Activated CD8-positive, alpha-beta memory T cell treated with anti-CD3 and anti-CD28 coated beads, Interleukin-2, amount 50 U/mL, for 1 hour (primary cell): ENCODE results near the gene TENM4.
"Not testable (repeated sequence)": the region's sequence is repeated elsewhere in the genome, so short reads cannot be mapped to it uniquely, and the experiment has no call there.

Source experiments
- DNase-seq: peaks from one replicate; pipeline ENCODE4 v3.0.0-alpha.2; 2020; ENCODE audit errors: extremely low read depth

Gene TENM4

GRCh38 chr11:78645226-78646202, 795.3 kb downstream of the TENM4 start:
- no peak for DNase-seq

GRCh38 chr11:78643676-78644056, 797.2 kb downstream of the TENM4 start:
- DNase-seq: no peak

GRCh38 chr11:78642979-78643675, 797.7 kb downstream of the TENM4 start:
- DNase-seq: no peak

GRCh38 chr11:78641541-78641940, 799.3 kb downstream of the TENM4 start:
- no peak for DNase-seq

GRCh38 chr11:78638704-78639380, 802.0 kb downstream of the TENM4 start:
- no peak for DNase-seq

- DNase-seq: not testable (repeated sequence)
These were observed 803.3 kb downstream of the TENM4 start for GRCh38 chr11:78637527-78637926.

- no peak for DNase-seq
These were observed 804.9 kb downstream of the TENM4 start for GRCh38 chr11:78635814-78636506.

GRCh38 chr11:78633516-78634310, 807.1 kb downstream of the TENM4 start:
- DNase-seq: no peak

GRCh38 chr11:78630561-78631303, 810.1 kb downstream of the TENM4 start:
- no peak for DNase-seq

GRCh38 chr11:78630155-78630554, 810.7 kb downstream of the TENM4 start:
- DNase-seq: no peak

GRCh38 chr11:78622666-78623065, 818.2 kb downstream of the TENM4 start:
- no peak for DNase-seq

GRCh38 chr11:78620159-78620558, 820.7 kb downstream of the TENM4 start:
- no peak for DNase-seq

GRCh38 chr11:78615724-78616123, 825.1 kb downstream of the TENM4 start:
- DNase-seq: no peak

- DNase-seq: no peak
These were observed 827.4 kb downstream of the TENM4 start for GRCh38 chr11:78613378-78613813.

GRCh38 chr11:78612721-78613377, 828.0 kb downstream of the TENM4 start:
- DNase-seq: no peak

- DNase-seq: not testable (repeated sequence)
These were observed 831.5 kb downstream of the TENM4 start for GRCh38 chr11:78609321-78609720.

- DNase-seq: no peak
These were observed 833.1 kb downstream of the TENM4 start for GRCh38 chr11:78607696-78608095.

- no peak for DNase-seq
These were observed 834.2 kb downstream of the TENM4 start for GRCh38 chr11:78606667-78607066.

GRCh38 chr11:78605296-78605695, 835.5 kb downstream of the TENM4 start:
- no peak for DNase-seq

- DNase-seq: no peak
These were observed 837.0 kb downstream of the TENM4 start for GRCh38 chr11:78603792-78604191.
